Osteoblast (primary cell): Measurements from ENCODE around the gene CYB5R2. TPM values are rescaled to one million over a fixed set of nuclear protein-coding genes. Genes with fewer than 3 reads are reported as not detected.
A peak's percentile ranks its signal among the peaks of the same experiment; 100 is the strongest.

Experiments used
- DNase-seq: peaks from one replicate; pipeline ENCODE4 v3.0.0; 2011; ENCODE audit warnings: low spot score, mixed read lengths; ENCODE audit not compliant: insufficient read length; ENCODE audit errors: missing footprints
- H2AFZ ChIP-seq: 2 replicates; pipeline ENCODE4 v1.6.0; 2011; ENCODE audit warnings: mild to moderate bottlenecking, low read length
- H3K27ac ChIP-seq: 2 replicates; pipeline ENCODE4 v1.5.1; 2011; ENCODE audit warnings: mild to moderate bottlenecking, low read depth, low read length, moderate library complexity
- H3K27me3 ChIP-seq: 2 replicates; pipeline ENCODE4 v1.6.0; 2012; ENCODE audit warnings: mild to moderate bottlenecking, control low read depth, inconsistent platforms, low read length, moderate library complexity; ENCODE audit not compliant: insufficient read depth
- H3K36me3 ChIP-seq: 2 replicates; pipeline ENCODE4 v1.5.1; 2011; ENCODE audit warnings: mild to moderate bottlenecking, low read length, control low read depth, moderate library complexity; ENCODE audit not compliant: insufficient read depth
- H3K4me1 ChIP-seq: 2 replicates; pipeline ENCODE4 v1.5.1; 2011; ENCODE audit warnings: mild to moderate bottlenecking, low read length, control low read depth, moderate library complexity; ENCODE audit not compliant: insufficient read depth
- H3K4me2 ChIP-seq: 2 replicates; pipeline ENCODE4 v1.6.0; 2011; ENCODE audit warnings: mild to moderate bottlenecking, low read length; ENCODE audit not compliant: insufficient read depth
- H3K4me3 ChIP-seq: fragments of 200-600 bp; sonication (generic); 3 replicates; pipeline ENCODE4 v1.5.1; 2012; ENCODE audit warnings: mild to moderate bottlenecking, low read length, inconsistent platforms; ENCODE audit not compliant: insufficient read depth
- H3K79me2 ChIP-seq: 2 replicates; pipeline ENCODE4 v1.6.0; 2012; ENCODE audit warnings: mild to moderate bottlenecking, low read length, control low read depth, inconsistent platforms; ENCODE audit not compliant: insufficient read depth
- H3K9me3 ChIP-seq: 2 replicates; pipeline ENCODE4 v1.5.1; 2011; ENCODE audit warnings: low read depth, low read length, control low read depth
- H4K20me1 ChIP-seq: 2 replicates; pipeline ENCODE4 v1.6.0; 2012; ENCODE audit warnings: mild to moderate bottlenecking, low read length, control low read depth; ENCODE audit not compliant: insufficient read depth
- CTCF ChIP-seq: IDR thresholded peaks from 2 replicates; pipeline ENCODE4 v1.5.1; 2011; ENCODE audit warnings: mild to moderate bottlenecking, low read depth, low read length, moderate library complexity; ENCODE audit errors: extremely low read depth
- total RNA-seq: library from RNA; depleted of rRNA; stranded (reverse); fragments of >200 nt; gene quantifications from 2 replicates; pipeline ENCODE4 v1.2.3, GENCODE V29; 2012

CYB5R2 gene
- total RNA-seq, 1 donor = 14.8 TPM

DNA sequence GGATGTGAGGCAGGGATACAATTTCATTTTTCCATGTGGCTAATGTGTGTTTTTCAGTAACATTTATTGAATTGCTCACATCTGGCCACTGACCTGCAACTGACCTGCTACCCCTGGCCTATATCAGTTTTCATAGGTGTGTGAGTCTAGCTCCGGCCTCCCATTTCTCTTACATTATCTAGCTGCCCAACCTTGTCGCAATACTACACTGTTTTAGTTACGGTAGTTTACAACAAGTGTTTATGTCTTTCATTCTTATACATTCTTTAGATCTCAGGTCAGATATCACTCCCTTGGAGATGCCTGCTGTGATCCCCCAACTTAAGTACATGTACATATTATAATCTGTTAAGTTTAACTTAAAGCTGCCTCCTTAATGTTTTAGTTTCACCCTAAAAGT, 2.3 kb upstream of the CYB5R2 start:
- no peak overlapping the region for H3K4me2 ChIP-seq

DNA sequence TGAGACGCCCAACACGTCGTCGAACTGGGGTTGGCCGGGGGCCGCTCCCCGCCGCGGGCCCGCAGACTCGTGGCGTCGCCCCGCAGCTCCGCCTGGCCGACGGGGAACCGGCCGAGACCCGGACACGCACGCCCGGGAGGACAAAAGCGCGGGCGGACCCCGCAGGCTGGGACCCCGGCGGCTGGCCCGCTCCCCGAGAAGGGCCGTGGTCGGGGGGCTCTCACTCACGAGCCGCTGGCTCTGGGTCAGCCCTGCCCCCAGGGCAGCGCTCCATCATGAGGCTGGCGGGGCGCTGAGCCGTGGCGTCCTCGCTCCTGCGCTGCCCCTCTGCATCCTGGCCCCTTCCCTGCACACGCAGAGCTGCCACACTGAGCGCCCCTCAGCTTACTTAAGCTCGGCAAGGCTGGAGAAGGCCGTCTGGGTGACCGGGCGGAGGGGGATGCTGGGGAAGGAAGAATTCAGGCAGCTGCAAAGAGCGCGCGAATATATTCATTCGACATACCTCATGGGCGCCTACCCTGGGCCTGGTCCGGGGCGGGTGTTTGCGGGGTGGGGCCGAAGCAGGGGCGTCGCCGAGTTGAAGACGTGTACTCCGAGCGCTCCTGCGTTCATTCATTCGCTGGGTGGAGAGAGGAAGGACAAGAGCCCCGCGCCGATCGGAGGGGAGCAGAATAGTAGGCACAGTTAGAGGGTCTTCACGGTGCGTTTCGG, 579 bp upstream of the CYB5R2 start:
- peak; percentile 87 for DNase-seq
- peaks cover 3% of the 10 kb centered on the region for H3K27me3 ChIP-seq
- no peak for TF ChIP-seq CTCF
- peak overlapping the region; percentile 71 for H3K4me3 ChIP-seq
- H3K4me1 ChIP-seq = peaks cover 10% of the 10 kb centered on the region
- H3K4me2 ChIP-seq = peak overlapping the region; percentile 83
- no peaks in the 10 kb centered on the region for H4K20me1 ChIP-seq
- no peaks in the 10 kb centered on the region for H3K36me3 ChIP-seq
- no peaks in the 10 kb centered on the region for H3K79me2 ChIP-seq
- no peak overlapping the region for H3K27ac ChIP-seq
- H3K9me3 ChIP-seq = no peaks in the 10 kb centered on the region
- peak overlapping the region; percentile 95 for H2AFZ ChIP-seq

More for the DNA sequence above, 2.3 kb upstream of the CYB5R2 start:
- no peak overlapping the region for H3K27ac ChIP-seq
- no peaks in the 10 kb centered on the region for H4K20me1 ChIP-seq
- H3K4me3 ChIP-seq = no peak overlapping the region
- H3K79me2 ChIP-seq = no peaks in the 10 kb centered on the region
- H3K27me3 ChIP-seq = peaks cover 6% of the 10 kb centered on the region
- H2AFZ ChIP-seq = no peak overlapping the region
- no peak for DNase-seq
- no peaks in the 10 kb centered on the region for H3K9me3 ChIP-seq
- H3K36me3 ChIP-seq = no peaks in the 10 kb centered on the region
- TF ChIP-seq CTCF = no peak
- H3K4me1 ChIP-seq = peaks cover 10% of the 10 kb centered on the region

DNA sequence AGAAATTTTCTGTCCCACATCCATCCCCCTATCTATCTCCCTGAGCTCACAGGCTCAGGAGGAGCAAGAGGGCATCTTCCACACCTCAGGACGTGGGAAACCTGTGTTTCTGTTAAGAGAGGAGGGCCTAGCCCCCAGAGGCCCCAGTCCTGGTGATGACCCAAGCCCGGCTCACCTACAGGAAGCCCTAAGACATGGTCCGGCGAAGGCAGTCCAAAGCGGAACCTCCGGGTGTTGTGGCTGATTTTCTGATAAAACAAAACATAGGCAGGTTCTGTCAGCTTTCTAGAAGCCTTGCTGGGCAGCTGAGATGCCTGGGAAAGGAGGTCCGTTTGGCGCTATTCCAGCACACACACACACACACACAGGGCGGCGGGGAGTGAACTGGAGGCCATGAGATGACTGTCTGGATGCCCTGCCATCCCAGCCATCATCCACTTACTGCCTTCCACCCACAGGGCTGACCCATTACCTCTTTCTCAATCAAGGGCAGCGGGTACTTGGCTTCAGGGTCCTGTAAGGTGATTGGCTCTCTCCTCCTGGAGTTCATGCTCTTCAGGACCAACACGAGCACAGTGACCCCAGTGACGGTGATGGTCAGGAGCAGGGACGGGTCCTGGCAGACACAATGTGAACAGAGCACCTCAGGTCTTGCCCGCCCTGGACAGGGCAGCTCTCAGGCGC, 882 bp downstream of the CYB5R2 start:
- H3K27me3 ChIP-seq = peaks cover 2% of the 10 kb centered on the region
- H4K20me1 ChIP-seq = no peaks in the 10 kb centered on the region
- DNase-seq = peak; percentile 55
- peak overlapping the region; percentile 71 for H3K4me3 ChIP-seq
- H3K36me3 ChIP-seq = no peaks in the 10 kb centered on the region
- H3K9me3 ChIP-seq = no peaks in the 10 kb centered on the region
- no peaks in the 10 kb centered on the region for H3K79me2 ChIP-seq
- H2AFZ ChIP-seq = peak overlapping the region; percentile 95
- peak overlapping the region; percentile 83 for H3K4me2 ChIP-seq
- H3K27ac ChIP-seq = no peak overlapping the region
- TF ChIP-seq CTCF = no peak
- H3K4me1 ChIP-seq = peaks cover 10% of the 10 kb centered on the region
